Erythroblast (primary cell): ENCODE measurements around the gene SLC38A4.
A peak's percentile ranks its signal among the peaks of the same experiment; 100 is the strongest.
"Not testable (repeated sequence)": the region's sequence is repeated elsewhere in the genome, so short reads cannot be mapped to it uniquely, and the experiment has no call there.

Experiments
- DNase-seq, 2 experiments: peaks; one replicate each; lab custom pipeline; 2025; lab: John Stamatoyannopoulos, UW
- GATA1 ChIP-seq: IDR thresholded peaks from 2 replicates; pipeline ENCODE4 v1.6.1; 2011; ENCODE audit warnings: low read depth, mild to moderate bottlenecking, control low read depth, low read length, moderate library complexity
- POLR2A ChIP-seq: IDR thresholded peaks from 2 replicates; pipeline ENCODE4 v1.6.1; 2011; ENCODE audit warnings: mild to moderate bottlenecking, low read length

SLC38A4 gene

DNA sequence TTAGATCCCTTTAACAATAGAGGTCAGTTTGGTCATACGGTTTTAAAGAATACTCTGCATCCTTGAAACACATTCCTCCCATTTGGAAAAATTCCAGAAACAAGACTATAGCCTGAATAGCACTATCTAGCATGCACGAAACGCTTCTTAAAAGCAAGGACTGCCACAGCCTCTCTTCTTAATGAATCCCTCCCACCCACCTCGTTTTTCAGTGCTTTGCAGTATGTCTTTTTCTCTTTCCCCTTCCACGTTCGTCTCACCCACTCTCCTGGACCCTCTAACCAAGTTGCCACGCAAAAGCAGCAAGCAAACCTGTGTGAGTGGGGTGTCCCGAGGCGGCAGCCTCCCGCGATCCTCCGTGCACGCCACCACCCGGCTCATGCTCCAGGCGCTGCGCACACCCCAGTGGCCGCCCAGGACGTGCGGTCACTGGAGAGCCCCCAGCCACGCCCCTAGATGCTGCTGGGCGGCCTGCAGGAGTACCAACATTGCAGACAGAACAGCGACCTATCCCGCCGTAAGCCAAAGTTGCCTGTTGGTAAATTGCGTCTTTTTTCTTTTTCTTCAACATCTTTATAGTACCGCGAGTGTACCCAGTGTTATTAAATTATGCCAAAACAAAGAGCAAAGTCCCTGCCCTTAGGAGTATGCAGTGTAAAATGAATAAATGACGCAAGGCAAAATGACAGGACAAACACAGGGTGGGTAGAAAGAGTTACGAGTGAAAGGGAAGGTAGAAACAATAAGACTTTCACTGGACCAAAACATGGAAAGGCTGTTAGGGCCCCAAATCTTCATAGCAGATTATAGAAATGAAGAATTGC lies at the start of gene SLC38A4:
SLC38A4 (minus strand) TSS at position 407 of the 824 bp plus-strand sequence. CDS start 32,926 bp downstream, outside the sequence.
- TF ChIP-seq POLR2A (no peak), GATA1 (no peak)
- DNase-seq = no peak

DNA sequence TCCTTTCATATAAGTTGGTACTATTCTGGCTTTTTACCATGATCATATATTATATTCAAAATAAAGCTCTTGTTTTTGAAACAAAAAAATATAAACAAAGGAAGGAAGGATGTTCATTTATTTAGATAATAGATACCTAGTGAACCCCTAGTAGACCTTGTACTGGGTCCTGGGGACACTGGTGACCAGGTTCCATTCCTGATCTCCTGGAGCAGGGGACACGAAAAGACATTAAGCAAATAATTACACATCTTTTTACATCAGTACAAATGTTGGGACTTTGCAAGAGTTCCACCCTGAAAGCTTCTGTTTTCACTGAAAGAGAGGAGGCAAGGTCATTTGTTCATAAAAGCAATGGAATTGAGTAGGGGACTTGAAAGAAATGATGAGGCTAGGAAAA lies 49.3 kb upstream of the SLC38A4 start:
- DNase-seq = no peak
- TF ChIP-seq GATA1 (no peak), POLR2A (no peak)

DNA sequence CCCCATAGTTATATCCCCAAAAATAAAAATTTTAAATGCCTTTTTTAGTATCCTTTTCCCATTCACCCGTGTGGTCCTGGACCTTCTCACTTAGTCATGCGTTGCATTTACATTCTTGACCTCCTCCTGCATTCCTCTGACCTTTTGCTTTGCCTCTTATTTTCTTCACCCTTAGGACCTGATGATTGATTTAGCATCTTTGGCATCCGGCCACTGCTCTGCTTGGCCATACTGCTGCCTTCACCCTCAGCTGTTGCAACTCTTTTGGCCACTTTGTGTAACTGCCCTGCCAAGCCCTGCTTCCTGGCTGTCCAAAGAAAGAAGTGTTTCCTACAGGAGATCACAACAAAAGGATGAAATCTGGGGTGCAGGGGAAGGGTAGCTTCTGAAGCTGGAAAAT lies 48.8 kb upstream of the SLC38A4 start:
- TF ChIP-seq GATA1 (no peak), POLR2A (no peak)
- DNase-seq = no peak

DNA sequence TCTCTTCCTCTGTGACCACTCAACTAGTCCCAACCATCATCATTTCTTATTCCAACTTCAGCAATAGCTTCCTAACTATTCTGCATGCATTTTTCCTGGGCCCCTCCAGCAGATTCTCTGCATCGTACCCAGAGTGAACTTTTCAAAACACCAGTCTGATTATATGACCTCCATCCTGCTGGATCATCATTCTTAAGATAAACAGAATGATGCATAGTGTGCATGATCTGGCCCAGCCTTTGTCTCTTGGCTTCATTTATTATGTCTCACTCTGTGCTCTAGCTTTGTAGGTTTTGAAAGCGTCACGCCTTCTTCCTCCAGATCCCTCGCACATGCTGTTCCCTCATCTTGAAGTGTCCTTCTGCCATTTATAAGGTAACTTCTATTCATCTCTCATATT lies 46.3 kb upstream of the SLC38A4 start:
- no peak for DNase-seq

GRCh38 chr12:46865311-46865710 lies 39.5 kb upstream of the SLC38A4 start:
- DNase-seq = no peak
- no peak for TF ChIP-seq POLR2A

More for the DNA sequence above, 46.3 kb upstream of the SLC38A4 start:
- TF ChIP-seq POLR2A (no peak), GATA1 (no peak)

DNA sequence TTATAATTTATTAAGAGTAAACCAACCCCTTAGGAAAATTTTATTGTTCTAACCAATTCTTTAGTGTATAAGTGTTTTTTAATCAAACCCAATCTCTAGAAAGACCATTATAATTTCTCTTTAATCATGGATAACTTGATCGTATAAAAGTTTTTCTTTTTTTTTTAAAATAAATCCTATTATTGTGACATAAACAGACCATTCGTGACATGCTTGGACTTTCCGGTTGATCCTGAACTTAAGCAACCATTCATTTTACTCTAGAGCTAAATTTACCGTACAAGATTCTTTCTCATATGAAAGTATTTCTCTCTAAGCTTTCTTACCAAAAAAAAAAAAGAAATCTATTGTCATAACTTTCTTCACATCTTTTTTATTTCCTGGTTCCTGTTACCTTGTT lies 32.6 kb upstream of the SLC38A4 start:
- TF ChIP-seq GATA1 = no peak
- TF ChIP-seq POLR2A = no peak
- DNase-seq = peak in 1 of 2 experiments; percentile 6

DNA sequence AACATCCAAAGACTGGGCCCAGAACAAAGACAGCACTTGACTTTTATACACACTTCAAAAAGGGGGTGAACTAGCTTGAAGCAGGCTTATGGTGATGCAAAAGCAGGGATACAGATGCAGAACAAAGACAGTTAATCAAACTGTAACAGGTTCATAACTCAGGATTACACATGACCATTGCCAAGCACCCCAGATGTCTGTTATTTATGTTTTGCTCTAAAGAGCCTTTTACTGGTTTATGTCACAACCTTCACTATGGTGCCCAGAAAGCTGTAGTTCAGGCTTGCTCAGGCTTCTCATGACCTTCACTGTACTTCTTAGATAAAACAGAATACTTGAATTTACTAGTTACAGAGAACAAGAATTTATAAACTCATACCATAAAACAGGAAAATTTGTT lies 31.7 kb upstream of the SLC38A4 start:
- DNase-seq = no peak
- TF ChIP-seq POLR2A = no peak
- TF ChIP-seq GATA1 = no peak

DNA sequence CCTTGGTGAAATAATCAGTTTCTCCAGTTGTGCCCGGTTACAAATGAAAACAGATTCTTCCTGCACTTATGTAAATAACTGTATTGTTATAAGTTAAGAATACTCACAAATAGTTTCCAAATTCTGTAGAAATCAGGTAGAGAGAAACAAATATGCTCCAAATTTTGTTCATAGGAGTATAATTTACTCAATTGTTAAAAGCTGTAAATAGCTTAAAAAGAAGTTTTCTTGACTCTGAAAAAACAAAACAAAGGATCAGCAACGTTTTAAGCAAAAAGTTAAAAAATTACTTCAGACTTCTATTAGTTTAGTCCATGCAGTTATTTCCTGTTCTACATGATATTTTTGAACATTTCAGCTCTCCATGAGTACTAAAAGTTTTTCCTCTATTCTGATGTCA lies 30.0 kb upstream of the SLC38A4 start:
- DNase-seq = no peak
- no peak for TF ChIP-seq POLR2A
- TF ChIP-seq GATA1 = no peak

GRCh38 chr12:46854188-46854587 lies 28.4 kb upstream of the SLC38A4 start:
- not testable (repeated sequence) for DNase-seq

GRCh38 chr12:46848792-46849191 lies 23.0 kb upstream of the SLC38A4 start:
- DNase-seq = not testable (repeated sequence)

DNA sequence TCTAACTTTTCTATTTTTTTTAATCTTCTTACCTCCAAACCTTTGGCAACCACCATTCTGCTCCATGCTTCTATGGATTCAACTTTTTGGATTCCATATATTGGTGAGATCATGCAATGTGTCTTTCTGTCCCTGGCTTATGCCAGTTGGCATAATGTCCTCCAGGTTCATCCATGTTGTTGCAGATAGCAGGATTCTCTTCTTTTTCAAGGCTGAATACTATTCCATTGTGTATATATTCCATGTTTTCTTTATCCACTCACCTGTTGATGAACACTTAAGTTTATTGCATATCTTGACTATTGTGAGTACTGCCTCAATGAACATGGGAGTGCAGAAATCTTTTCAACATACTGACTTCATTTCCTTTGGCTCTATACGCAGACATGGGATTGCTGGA lies 21.2 kb upstream of the SLC38A4 start:
- no peak for TF ChIP-seq POLR2A
- TF ChIP-seq GATA1 = no peak
- no peak for DNase-seq

DNA sequence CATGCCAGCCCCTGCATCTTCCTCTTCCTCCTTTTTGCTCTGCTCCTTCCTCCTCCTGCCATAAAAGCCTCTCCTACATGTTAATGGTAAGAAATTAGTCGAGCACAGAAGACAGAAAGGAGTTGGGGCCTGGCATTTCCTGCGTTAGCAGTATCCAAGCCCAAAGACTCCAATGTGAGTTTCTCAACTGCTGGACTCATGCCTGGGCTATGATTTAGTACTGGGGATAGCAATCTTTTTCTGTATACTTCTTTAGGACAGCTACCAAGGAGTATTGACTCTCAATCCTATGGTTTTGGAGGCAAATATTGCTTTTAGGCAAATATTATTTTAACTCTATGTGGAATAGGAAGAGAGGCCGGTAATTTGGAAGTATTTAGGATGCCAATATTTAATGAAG lies 18.0 kb upstream of the SLC38A4 start:
- TF ChIP-seq POLR2A (no peak), GATA1 (no peak)
- DNase-seq = no peak

GRCh38 chr12:46841891-46842290 lies 16.1 kb upstream of the SLC38A4 start:
- TF ChIP-seq POLR2A = no peak
- no peak for TF ChIP-seq GATA1
- no peak for DNase-seq

DNA sequence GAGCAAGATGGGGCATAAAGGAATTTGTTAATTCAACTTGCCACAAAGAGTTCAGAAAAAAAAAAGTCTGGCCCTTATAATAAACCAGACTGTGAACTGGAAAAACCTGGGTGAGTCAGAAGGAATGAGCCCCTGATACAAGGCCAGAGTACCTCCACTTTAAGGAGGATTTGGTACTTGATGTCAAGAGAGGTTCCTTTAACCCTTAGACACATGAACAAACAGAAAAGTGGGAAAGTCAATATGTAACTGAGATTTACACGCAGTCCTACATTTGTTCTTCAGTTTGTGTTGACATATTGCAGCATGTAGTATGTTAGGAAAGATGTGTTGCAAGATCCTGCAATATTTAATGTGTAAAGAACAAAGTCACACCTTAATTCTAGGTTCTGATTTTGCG lies 14.2 kb upstream of the SLC38A4 start:
- TF ChIP-seq GATA1 (no peak), POLR2A (no peak)
- no peak for DNase-seq

DNA sequence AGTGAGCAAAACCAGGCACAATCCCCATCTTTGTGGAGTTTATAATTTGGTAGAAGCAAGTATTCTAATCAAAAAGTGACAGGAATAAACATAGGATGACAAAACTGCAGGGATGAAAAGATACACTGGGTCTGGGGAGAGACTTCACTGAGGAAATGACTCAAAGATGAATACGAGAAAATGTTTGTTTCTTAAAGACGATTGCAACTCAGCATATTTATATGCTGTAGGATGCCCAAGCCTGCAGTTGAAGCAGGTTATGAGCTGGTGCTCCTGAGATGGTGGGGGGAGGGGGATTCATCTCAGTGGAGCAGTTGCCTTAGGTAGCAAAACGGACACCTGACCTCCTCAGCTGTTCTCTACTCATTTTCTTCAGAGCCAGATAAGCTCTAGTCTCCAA lies 13.4 kb upstream of the SLC38A4 start:
- no peak for TF ChIP-seq GATA1
- TF ChIP-seq POLR2A = no peak
- DNase-seq = no peak

- TF ChIP-seq GATA1 (no peak), POLR2A (no peak)
- no peak for DNase-seq
These were observed 10.0 kb upstream of the SLC38A4 start for GRCh38 chr12:46835785-46836184.

GRCh38 chr12:46832130-46832704 lies 6.4 kb upstream of the SLC38A4 start:
- TF ChIP-seq GATA1 (no peak), POLR2A (no peak)
- no peak for DNase-seq
